ENCODE measurements around the gene SF3B4. TPM values are rescaled to one million over a fixed set of nuclear protein-coding genes. Genes with fewer than 3 reads are reported as not detected.

The SF3B4 gene
- total RNA-seq, 1 experiment from 2014 or later = 79.2 TPM

GRCh38 chr1:149917571-149918144 lies 9.9 kb downstream of the SF3B4 start, which contains the start of gene SV2A:
Gene SV2A, minus strand, starts transcription at chr1:149917844. Its CDS starts 4,004 bp downstream, at chr1:149913840.
- no peak for TF ChIP-seq CTCF (IDR thresholded peaks at IDR 0.05; ENCODE audit: unreplicated experiment)
- peaks cover 12% of the 10 kb centered on the region for H3K4me1 Mint-ChIP-seq (ENCODE audit: insufficient read depth, unreplicated experiment)
- no peaks in the 10 kb centered on the region for H3K9me3 Mint-ChIP-seq (ENCODE audit: unreplicated experiment)
- BruUV-seq (replicated peaks) = no TSS peak
- POLR2A ChIA-PET = interaction anchor here (2.0 to 2.1 kb wide), 2 partner anchors 12 to 30 kb away, joined by 4 to 20 read pairs; a partner anchor contains a TSS
- CTCF ChIA-PET = no interaction called here
- DNase-seq (ENCODE audit: unreplicated experiment) = no peak
- peaks cover 24% of the 10 kb centered on the region for H3K36me3 Mint-ChIP-seq (ENCODE audit: insufficient read depth, unreplicated experiment)
- peaks cover 10% of the 10 kb centered on the region for H3K27me3 Mint-ChIP-seq (ENCODE audit: insufficient read depth, unreplicated experiment)
- intact Hi-C loops (cut with micrococcal nuclease) = no loop called here
- no peak within 1 kb of the TSS for H3K4me3 Mint-ChIP-seq (ENCODE audit: unreplicated experiment)
- H3K27ac Mint-ChIP-seq (ENCODE audit: low read depth, unreplicated experiment) = no peak within 1 kb of the TSS

GRCh38 chr1:149916898-149917252 lies 10.7 kb downstream of the SF3B4 start:
- H3K36me3 Mint-ChIP-seq (ENCODE audit: insufficient read depth, unreplicated experiment) = peaks cover 18% of the 10 kb centered on the region
- ChIA-PET POLR2A (no interaction called here), CTCF (no interaction called here)
- H3K27me3 Mint-ChIP-seq (ENCODE audit: insufficient read depth, unreplicated experiment) = peaks cover 10% of the 10 kb centered on the region
- no peak overlapping the region for H3K4me3 Mint-ChIP-seq (ENCODE audit: unreplicated experiment)
- no peak for DNase-seq (ENCODE audit: unreplicated experiment)
- intact Hi-C loops (cut with micrococcal nuclease) = no loop called here
- peaks cover 12% of the 10 kb centered on the region for H3K4me1 Mint-ChIP-seq (ENCODE audit: insufficient read depth, unreplicated experiment)
- no peak overlapping the region for H3K27ac Mint-ChIP-seq (ENCODE audit: low read depth, unreplicated experiment)
- BruUV-seq (replicated peaks) = no TSS peak
- no peak for TF ChIP-seq CTCF (IDR thresholded peaks at IDR 0.05; ENCODE audit: unreplicated experiment)
- H3K9me3 Mint-ChIP-seq (ENCODE audit: unreplicated experiment) = no peaks in the 10 kb centered on the region

- H3K9me3 Mint-ChIP-seq (ENCODE audit: unreplicated experiment) = no peaks in the 10 kb centered on the region
- intact Hi-C loops (cut with micrococcal nuclease) = no loop called here
- DNase-seq (ENCODE audit: unreplicated experiment) = no peak
- no peak overlapping the region for H3K4me3 Mint-ChIP-seq (ENCODE audit: unreplicated experiment)
- no TSS peak for BruUV-seq (replicated peaks)
- H3K27ac Mint-ChIP-seq (ENCODE audit: low read depth, unreplicated experiment) = no peak overlapping the region
- POLR2A ChIA-PET = interaction anchor here (1.2 to 1.3 kb wide), 2 partner anchors 13 to 28 kb away, joined by 3 read pairs; a partner anchor contains a TSS
- TF ChIP-seq CTCF (IDR thresholded peaks at IDR 0.05; ENCODE audit: unreplicated experiment) = no peak
- CTCF ChIA-PET = no interaction called here
- peaks cover 10% of the 10 kb centered on the region for H3K27me3 Mint-ChIP-seq (ENCODE audit: insufficient read depth, unreplicated experiment)
- H3K36me3 Mint-ChIP-seq (ENCODE audit: insufficient read depth, unreplicated experiment) = peaks cover 13% of the 10 kb centered on the region
- H3K4me1 Mint-ChIP-seq (ENCODE audit: insufficient read depth, unreplicated experiment) = peaks cover 12% of the 10 kb centered on the region
Observed at GRCh38 chr1:149916193-149916897, 11.3 kb downstream of the SF3B4 start.

- Mint-ChIP-seq H3K4me1 (ENCODE audit: insufficient read depth, unreplicated experiment) (peaks cover 12% of the 10 kb centered on the region), H3K36me3 (ENCODE audit: insufficient read depth, unreplicated experiment) (peaks cover 12% of the 10 kb centered on the region), H3K9me3 (ENCODE audit: unreplicated experiment) (no peaks in the 10 kb centered on the region), H3K27me3 (ENCODE audit: insufficient read depth, unreplicated experiment) (peaks cover 10% of the 10 kb centered on the region), H3K27ac (ENCODE audit: low read depth, unreplicated experiment) (no peak overlapping the region), H3K4me3 (ENCODE audit: unreplicated experiment) (no peak overlapping the region)
- CTCF ChIA-PET = no interaction called here
- POLR2A ChIA-PET = interaction anchor here (0.6 to 2.0 kb wide), 6 partner anchors 12 to 321 kb away, joined by 3 to 5 read pairs (median 3); partner anchors contain the start of gene SF3B4
- intact Hi-C loops (cut with micrococcal nuclease) = no loop called here
- no TSS peak for BruUV-seq (replicated peaks)
- TF ChIP-seq CTCF (IDR thresholded peaks at IDR 0.05; ENCODE audit: unreplicated experiment) = no peak
- DNase-seq (ENCODE audit: unreplicated experiment) = no peak
Observed at GRCh38 chr1:149915429-149916192, 12.0 kb downstream of the SF3B4 start.
